Measurements from ENCODE around the gene ASPRV1.

Gene ASPRV1

GRCh38 chr2:69977186-69977585 lies 15.8 kb upstream of the ASPRV1 start:
- Histone ChIP-seq H3K9ac (ENCODE audit: low read depth in 1 of 2, low read length in 2 of 2) (no peak overlapping the region), H3K9me3 (ENCODE audit: control insufficient read depth in 2 of 2, low read length in 2 of 2) (no peaks in the 10 kb centered on the region), H3K36me3 (ENCODE audit: control insufficient read depth in 2 of 2, insufficient read depth in 2 of 2, low read length in 2 of 2) (no peaks in the 10 kb centered on the region), H3K4me1 (ENCODE audit: control insufficient read depth in 2 of 2, insufficient read depth in 2 of 2, low read length in 2 of 2) (no peaks in the 10 kb centered on the region), H3K27ac (ENCODE audit: low read depth in 2 of 2, low read length in 2 of 2) (no peak overlapping the region), H3K27me3 (ENCODE audit: control insufficient read depth in 2 of 2, insufficient read depth in 2 of 2, low read length in 2 of 2) (no peaks in the 10 kb centered on the region), H3K4me3 (ENCODE audit: low read length in 2 of 2) (no peak overlapping the region)

DNA sequence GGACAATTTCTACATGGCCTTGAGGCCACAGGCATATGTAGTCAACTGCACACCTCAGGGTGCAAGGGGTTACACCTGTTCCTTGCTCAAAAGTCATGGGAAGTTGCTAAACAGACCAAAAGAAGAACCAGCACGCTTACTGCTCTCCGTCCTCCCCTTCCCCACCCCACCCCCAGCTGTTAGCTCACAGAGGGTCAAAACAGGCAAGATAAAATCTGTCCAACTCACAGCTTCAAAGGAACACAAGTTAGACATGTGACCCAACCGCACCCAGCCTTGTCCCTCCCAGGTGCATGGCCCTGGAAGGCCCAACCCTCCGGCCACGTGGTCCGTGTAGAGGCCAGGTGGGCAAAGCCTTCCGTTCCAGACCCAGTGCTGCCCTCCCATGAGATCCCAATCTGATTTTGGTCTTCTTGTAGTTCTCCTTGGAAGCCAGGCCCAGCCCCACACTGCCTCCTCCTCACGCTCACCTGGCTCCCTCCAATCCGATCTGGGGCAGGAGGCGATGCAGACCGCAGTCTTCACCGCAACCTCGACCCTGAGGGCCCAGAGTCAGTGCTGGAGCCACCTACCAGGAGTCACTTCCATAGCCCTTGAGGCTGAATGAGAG lies 14.5 kb upstream of the ASPRV1 start:
- Histone ChIP-seq H3K36me3 (ENCODE audit: control insufficient read depth in 2 of 2, insufficient read depth in 2 of 2, low read length in 2 of 2) (no peaks in the 10 kb centered on the region), H3K27me3 (ENCODE audit: control insufficient read depth in 2 of 2, insufficient read depth in 2 of 2, low read length in 2 of 2) (no peaks in the 10 kb centered on the region), H3K27ac (ENCODE audit: low read depth in 2 of 2, low read length in 2 of 2) (no peak overlapping the region), H3K4me1 (ENCODE audit: control insufficient read depth in 2 of 2, insufficient read depth in 2 of 2, low read length in 2 of 2) (no peaks in the 10 kb centered on the region), H3K9ac (ENCODE audit: low read depth in 1 of 2, low read length in 2 of 2) (no peak overlapping the region), H3K9me3 (ENCODE audit: control insufficient read depth in 2 of 2, low read length in 2 of 2) (no peaks in the 10 kb centered on the region), H3K4me3 (ENCODE audit: low read length in 2 of 2) (no peak overlapping the region)

DNA sequence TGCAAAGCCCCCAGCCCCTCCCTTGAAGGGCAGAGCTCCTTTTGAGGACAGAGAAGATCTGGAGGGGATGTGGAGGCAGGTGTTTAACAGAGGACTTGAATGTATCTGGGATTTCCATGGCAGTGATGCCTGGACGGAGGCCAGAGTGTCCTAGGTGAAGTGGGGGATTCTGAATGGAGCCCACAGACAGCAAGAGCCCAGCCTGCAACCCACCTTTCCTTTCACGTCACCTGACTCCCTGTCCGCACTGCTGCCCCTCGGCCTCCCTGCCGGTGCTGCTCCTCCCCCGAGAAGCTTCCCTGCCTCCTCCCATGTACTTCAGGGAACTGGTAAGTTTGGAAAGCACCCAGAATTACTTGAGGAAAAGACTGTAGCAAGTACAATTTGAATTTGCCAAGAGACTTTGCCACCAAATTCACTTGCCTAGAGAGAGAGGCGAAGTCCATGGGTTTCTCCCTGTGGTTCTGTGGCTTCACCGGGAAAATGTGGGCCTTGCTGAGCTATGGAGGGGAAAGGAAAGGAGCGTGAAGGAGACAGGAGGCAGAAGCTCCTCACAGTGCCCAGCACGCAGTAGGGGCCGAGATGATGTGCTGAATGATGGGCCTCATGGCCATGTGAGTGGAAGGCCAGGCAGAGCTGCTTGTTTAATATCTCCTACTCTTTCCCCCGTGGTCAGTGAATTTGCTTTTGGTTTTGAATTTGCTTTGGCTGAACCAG lies 13.9 kb upstream of the ASPRV1 start:
- H3K4me3 ChIP-seq (ENCODE audit: low read length in 2 of 2), result no peak overlapping the region
- H3K27me3 ChIP-seq (ENCODE audit: control insufficient read depth in 2 of 2, insufficient read depth in 2 of 2, low read length in 2 of 2), result no peaks in the 10 kb centered on the region
- no peaks in the 10 kb centered on the region for H3K9me3 ChIP-seq (ENCODE audit: control insufficient read depth in 2 of 2, low read length in 2 of 2)
- H3K27ac ChIP-seq (ENCODE audit: low read depth in 2 of 2, low read length in 2 of 2), result peak overlapping the region in 1 of 2 donors; percentile 16
- H3K9ac ChIP-seq (ENCODE audit: low read depth in 1 of 2, low read length in 2 of 2), result no peak overlapping the region
- H3K4me1 ChIP-seq (ENCODE audit: control insufficient read depth in 2 of 2, insufficient read depth in 2 of 2, low read length in 2 of 2), result no peaks in the 10 kb centered on the region
- no peaks in the 10 kb centered on the region for H3K36me3 ChIP-seq (ENCODE audit: control insufficient read depth in 2 of 2, insufficient read depth in 2 of 2, low read length in 2 of 2)

DNA sequence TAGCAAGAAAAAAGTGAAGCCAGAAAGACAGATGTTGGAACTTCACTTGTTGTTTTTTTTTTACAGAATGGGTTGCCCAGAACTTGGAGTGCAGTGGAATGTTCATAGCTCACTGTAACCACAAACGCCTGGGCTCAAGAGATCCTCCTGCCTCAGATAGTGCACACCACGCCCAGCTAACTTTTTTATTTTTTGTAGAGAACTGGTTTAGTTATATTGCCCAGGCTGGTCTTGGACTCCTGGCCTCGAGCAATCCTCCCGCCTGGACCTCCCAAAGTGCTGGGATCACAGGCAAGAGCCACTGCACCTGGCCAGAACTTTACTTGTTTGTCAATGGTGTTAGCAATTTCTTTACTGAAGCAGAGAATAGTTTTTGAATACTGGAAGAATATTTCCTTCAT lies 11.9 kb upstream of the ASPRV1 start:
- no peaks in the 10 kb centered on the region for H3K9me3 ChIP-seq (ENCODE audit: control insufficient read depth in 2 of 2, low read length in 2 of 2)
- no peaks in the 10 kb centered on the region for H3K36me3 ChIP-seq (ENCODE audit: control insufficient read depth in 2 of 2, insufficient read depth in 2 of 2, low read length in 2 of 2)
- H3K27ac ChIP-seq (ENCODE audit: low read depth in 2 of 2, low read length in 2 of 2), result no peak overlapping the region
- H3K27me3 ChIP-seq (ENCODE audit: control insufficient read depth in 2 of 2, insufficient read depth in 2 of 2, low read length in 2 of 2), result no peaks in the 10 kb centered on the region
- no peak overlapping the region for H3K4me3 ChIP-seq (ENCODE audit: low read length in 2 of 2)
- H3K9ac ChIP-seq (ENCODE audit: low read depth in 1 of 2, low read length in 2 of 2), result no peak overlapping the region
- no peaks in the 10 kb centered on the region for H3K4me1 ChIP-seq (ENCODE audit: control insufficient read depth in 2 of 2, insufficient read depth in 2 of 2, low read length in 2 of 2)

- Histone ChIP-seq H3K36me3 (ENCODE audit: control insufficient read depth in 2 of 2, insufficient read depth in 2 of 2, low read length in 2 of 2) (no peaks in the 10 kb centered on the region), H3K4me3 (ENCODE audit: low read length in 2 of 2) (no peak overlapping the region), H3K27ac (ENCODE audit: low read depth in 2 of 2, low read length in 2 of 2) (no peak overlapping the region), H3K9me3 (ENCODE audit: control insufficient read depth in 2 of 2, low read length in 2 of 2) (no peaks in the 10 kb centered on the region), H3K27me3 (ENCODE audit: control insufficient read depth in 2 of 2, insufficient read depth in 2 of 2, low read length in 2 of 2) (no peaks in the 10 kb centered on the region), H3K4me1 (ENCODE audit: control insufficient read depth in 2 of 2, insufficient read depth in 2 of 2, low read length in 2 of 2) (no peaks in the 10 kb centered on the region), H3K9ac (ENCODE audit: low read depth in 1 of 2, low read length in 2 of 2) (no peak overlapping the region)
These were observed 11.4 kb upstream of the ASPRV1 start for GRCh38 chr2:69972822-69973221.

DNA sequence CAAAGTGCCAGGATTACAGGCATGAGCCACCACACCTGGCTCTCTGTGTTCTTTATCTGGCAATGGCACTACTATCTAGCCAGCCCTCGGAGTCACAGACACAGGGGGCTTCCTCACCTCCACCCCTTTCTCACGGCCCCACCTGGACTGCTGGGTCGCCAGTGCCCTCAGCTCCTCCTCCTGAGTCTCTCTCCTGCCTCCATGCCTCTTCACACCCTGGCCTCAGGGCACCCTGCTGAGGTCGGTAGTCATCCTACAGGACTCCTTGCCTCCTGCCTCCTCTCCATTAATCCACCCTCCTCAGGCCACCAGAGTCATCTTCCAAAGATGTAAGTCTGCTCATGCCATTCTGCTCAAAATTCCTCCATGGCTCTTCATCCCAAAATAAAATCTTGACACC lies 8.6 kb upstream of the ASPRV1 start:
- no peak overlapping the region for H3K9ac ChIP-seq (ENCODE audit: low read depth in 1 of 2, low read length in 2 of 2)

GRCh38 chr2:69969126-69969983 lies 7.9 kb upstream of the ASPRV1 start:
- H3K9ac ChIP-seq (ENCODE audit: low read depth in 1 of 2, low read length in 2 of 2), result no peak overlapping the region
- no peak overlapping the region for H3K4me3 ChIP-seq (ENCODE audit: low read length in 2 of 2)
- H3K9me3 ChIP-seq (ENCODE audit: control insufficient read depth in 2 of 2, low read length in 2 of 2), result no peaks in the 10 kb centered on the region
- H3K36me3 ChIP-seq (ENCODE audit: control insufficient read depth in 2 of 2, insufficient read depth in 2 of 2, low read length in 2 of 2), result no peaks in the 10 kb centered on the region
- H3K27me3 ChIP-seq (ENCODE audit: control insufficient read depth in 2 of 2, insufficient read depth in 2 of 2, low read length in 2 of 2), result no peaks in the 10 kb centered on the region
- peaks cover 4 to 5% of the 10 kb centered on the region in 2 donors for H3K4me1 ChIP-seq (ENCODE audit: control insufficient read depth in 2 of 2, insufficient read depth in 2 of 2, low read length in 2 of 2)
- H3K27ac ChIP-seq (ENCODE audit: low read depth in 2 of 2, low read length in 2 of 2), result no peak overlapping the region

More for the DNA sequence above, 8.6 kb upstream of the ASPRV1 start:
- Histone ChIP-seq H3K9me3 (ENCODE audit: control insufficient read depth in 2 of 2, low read length in 2 of 2) (no peaks in the 10 kb centered on the region), H3K36me3 (ENCODE audit: control insufficient read depth in 2 of 2, insufficient read depth in 2 of 2, low read length in 2 of 2) (no peaks in the 10 kb centered on the region), H3K4me3 (ENCODE audit: low read length in 2 of 2) (no peak overlapping the region), H3K4me1 (ENCODE audit: control insufficient read depth in 2 of 2, insufficient read depth in 2 of 2, low read length in 2 of 2) (no peaks in the 10 kb centered on the region), H3K27ac (ENCODE audit: low read depth in 2 of 2, low read length in 2 of 2) (no peak overlapping the region), H3K27me3 (ENCODE audit: control insufficient read depth in 2 of 2, insufficient read depth in 2 of 2, low read length in 2 of 2) (no peaks in the 10 kb centered on the region)

GRCh38 chr2:69968609-69969008 lies 7.2 kb upstream of the ASPRV1 start:
- H3K4me3 ChIP-seq (ENCODE audit: low read length in 2 of 2), result no peak overlapping the region
- H3K27me3 ChIP-seq (ENCODE audit: control insufficient read depth in 2 of 2, insufficient read depth in 2 of 2, low read length in 2 of 2), result no peaks in the 10 kb centered on the region
- no peaks in the 10 kb centered on the region for H3K9me3 ChIP-seq (ENCODE audit: control insufficient read depth in 2 of 2, low read length in 2 of 2)
- peaks cover 8 to 10% of the 10 kb centered on the region in 2 donors for H3K4me1 ChIP-seq (ENCODE audit: control insufficient read depth in 2 of 2, insufficient read depth in 2 of 2, low read length in 2 of 2)
- no peak overlapping the region for H3K27ac ChIP-seq (ENCODE audit: low read depth in 2 of 2, low read length in 2 of 2)
- no peak overlapping the region for H3K9ac ChIP-seq (ENCODE audit: low read depth in 1 of 2, low read length in 2 of 2)
- no peaks in the 10 kb centered on the region for H3K36me3 ChIP-seq (ENCODE audit: control insufficient read depth in 2 of 2, insufficient read depth in 2 of 2, low read length in 2 of 2)

GRCh38 chr2:69966496-69966895 lies 5.1 kb upstream of the ASPRV1 start:
- H3K36me3 ChIP-seq (ENCODE audit: control insufficient read depth in 2 of 2, insufficient read depth in 2 of 2, low read length in 2 of 2), result no peaks in the 10 kb centered on the region
- H3K27ac ChIP-seq (ENCODE audit: low read depth in 2 of 2, low read length in 2 of 2), result no peak overlapping the region

More at GRCh38 chr2:69966496-69966895, 5.1 kb upstream of the ASPRV1 start:
- H3K9me3 ChIP-seq (ENCODE audit: control insufficient read depth in 2 of 2, low read length in 2 of 2), result no peaks in the 10 kb centered on the region
- no peak overlapping the region for H3K9ac ChIP-seq (ENCODE audit: low read depth in 1 of 2, low read length in 2 of 2)
- H3K4me3 ChIP-seq (ENCODE audit: low read length in 2 of 2), result no peak overlapping the region
- no peaks in the 10 kb centered on the region for H3K27me3 ChIP-seq (ENCODE audit: control insufficient read depth in 2 of 2, insufficient read depth in 2 of 2, low read length in 2 of 2)
- peaks cover 8 to 10% of the 10 kb centered on the region in 2 donors for H3K4me1 ChIP-seq (ENCODE audit: control insufficient read depth in 2 of 2, insufficient read depth in 2 of 2, low read length in 2 of 2)
